ENCODE results near the gene DSC2.
"Not testable (repeated sequence)": the region's sequence is repeated elsewhere in the genome, so short reads cannot be mapped to it uniquely, and the experiment has no call there.

The DSC2 gene

GRCh38 chr18:31129398-31130115, 27.3 kb upstream of the DSC2 start:
- TF ChIP-seq CTCF (IDR thresholded peaks at IDR 0.05; ENCODE audit: low read depth, low read length), result no peak
- no peak overlapping the region for H3K4me3 ChIP-seq (ENCODE audit: low read depth, low read length)

- TF ChIP-seq CTCF (IDR thresholded peaks at IDR 0.05; ENCODE audit: low read depth, low read length), result no peak
- no peak overlapping the region for H3K4me3 ChIP-seq (ENCODE audit: low read depth, low read length)
These were observed 23.7 kb upstream of the DSC2 start for GRCh38 chr18:31125878-31126277.

- not testable (repeated sequence) for H3K4me3 ChIP-seq (ENCODE audit: low read depth, low read length)
These were observed 20.9 kb upstream of the DSC2 start for GRCh38 chr18:31123125-31123524.

GRCh38 chr18:31120594-31120993, 18.4 kb upstream of the DSC2 start:
- H3K4me3 ChIP-seq (ENCODE audit: low read depth, low read length), result no peak overlapping the region
- TF ChIP-seq CTCF (IDR thresholded peaks at IDR 0.05; ENCODE audit: low read depth, low read length), result no peak

GRCh38 chr18:31116853-31117595, 14.8 kb upstream of the DSC2 start:
- no peak overlapping the region for H3K4me3 ChIP-seq (ENCODE audit: low read depth, low read length)
- TF ChIP-seq CTCF (IDR thresholded peaks at IDR 0.05; ENCODE audit: low read depth, low read length), result no peak

- no peak for TF ChIP-seq CTCF (IDR thresholded peaks at IDR 0.05; ENCODE audit: low read depth, low read length)
- H3K4me3 ChIP-seq (ENCODE audit: low read depth, low read length), result no peak overlapping the region
These were observed 10.6 kb upstream of the DSC2 start for GRCh38 chr18:31112804-31113203.

- no peak overlapping the region for H3K4me3 ChIP-seq (ENCODE audit: low read depth, low read length)
- no peak for TF ChIP-seq CTCF (IDR thresholded peaks at IDR 0.05; ENCODE audit: low read depth, low read length)
These were observed 3.5 kb upstream of the DSC2 start for GRCh38 chr18:31105733-31106132.

All from WI38 (cell line).